Dendritic cell treated with granulocyte-macrophage colony-stimulating factor and Interleukin-4, amounts not matched to agents 40 ng/mL and 50 ng/mL, for 4 days (primary cell): ENCODE results near the gene ZNF675.
"Not testable (repeated sequence)": the region's sequence is repeated elsewhere in the genome, so short reads cannot be mapped to it uniquely, and the experiment has no call there.

Source experiments
- H3K27ac Mint-ChIP-seq: one replicate; pipeline ENCODE4 v1.8.0; 2022; ENCODE audit warnings: mild to moderate bottlenecking, mixed read lengths
- H3K27me3 Mint-ChIP-seq: one replicate; pipeline ENCODE4 v1.8.0; 2022; ENCODE audit warnings: mild to moderate bottlenecking, mixed read lengths
- H3K36me3 Mint-ChIP-seq: one replicate; pipeline ENCODE4 v1.8.0; 2022; ENCODE audit warnings: low read depth, mixed read lengths
- H3K4me1 Mint-ChIP-seq: one replicate; pipeline ENCODE4 v1.8.0; 2022; ENCODE audit warnings: low read depth, mixed read lengths
- H3K4me3 Mint-ChIP-seq: one replicate; pipeline ENCODE4 v1.8.0; 2022; ENCODE audit warnings: mild to moderate bottlenecking, moderate library complexity, mixed read lengths
- H3K9me3 Mint-ChIP-seq: one replicate; pipeline ENCODE4 v1.8.0; 2022; ENCODE audit warnings: mixed read lengths
- intact Hi-C: fragments of 100-400 bp; cut with micrococcal nuclease; formaldehyde crosslinking; loops from one replicate; pipeline ENCODE4 v1.15.0; 2022

The ZNF675 gene

GRCh38 chr19:23686621-23687423 is at the start of gene ZNF675:
TSS of gene ZNF675 (minus strand) at chr19:23687212. CDS start at chr19:23687033, 179 bp downstream.
- peak within 1 kb of the TSS; percentile 98 for H3K4me3 Mint-ChIP-seq
- H3K4me1 Mint-ChIP-seq, result peaks cover 13% of the 10 kb centered on the region

DNA sequence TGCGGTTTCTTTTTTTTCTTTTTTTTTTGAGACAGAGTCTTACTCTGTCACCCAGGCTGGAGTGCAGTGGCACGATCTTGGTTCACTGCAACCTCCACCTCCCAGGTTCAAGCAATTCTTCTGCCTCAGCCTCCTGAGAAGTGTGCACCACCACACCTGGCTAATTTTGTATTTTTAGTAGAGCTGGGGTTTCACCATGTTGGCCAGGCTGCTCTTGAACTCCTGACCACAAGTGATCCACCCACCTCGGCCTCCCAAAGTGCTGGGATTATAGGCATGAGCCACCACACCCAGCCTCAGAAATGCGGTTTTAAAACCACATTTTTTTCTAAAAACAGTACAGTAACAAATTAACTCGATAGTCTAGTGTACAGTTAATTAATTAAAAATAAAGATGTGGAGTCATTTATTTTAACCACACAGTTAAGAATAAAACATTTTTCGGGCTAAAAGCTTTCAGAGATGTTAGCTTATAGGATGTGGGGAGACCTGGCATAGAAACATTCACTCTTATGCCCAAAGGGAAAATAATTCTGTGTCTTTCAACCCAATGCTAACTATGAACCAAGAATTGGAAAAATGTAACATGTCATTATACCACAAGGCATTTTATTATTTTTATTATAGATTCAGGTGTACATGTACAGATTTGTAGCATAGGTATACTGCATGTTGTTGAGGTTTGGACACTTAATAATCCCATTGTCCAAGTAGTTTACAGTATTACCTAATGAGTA is 43.9 kb upstream of the ZNF675 start:
- H3K36me3 Mint-ChIP-seq, H3K27ac Mint-ChIP-seq, H3K4me1 Mint-ChIP-seq, H3K4me3 Mint-ChIP-seq, intact Hi-C loops, H3K27me3 Mint-ChIP-seq: not testable (repeated sequence)
- peaks cover 38% of the 10 kb centered on the region for H3K9me3 Mint-ChIP-seq

More at GRCh38 chr19:23686621-23687423, at the start of gene ZNF675:
- intact Hi-C loops, result loop anchor here (2.0 to 10.0 kb wide), 4 partner anchors 75 to 348 kb away; partner anchors contain the start of genes ZNF726 and ZNF91
- peak within 1 kb of the TSS; percentile 99 for H3K27ac Mint-ChIP-seq
- H3K27me3 Mint-ChIP-seq, result no peaks in the 10 kb centered on the region
- peaks cover 27% of the 10 kb centered on the region for H3K9me3 Mint-ChIP-seq
- peaks cover 52% of the 10 kb centered on the region for H3K36me3 Mint-ChIP-seq

GRCh38 chr19:23724161-23724560 is 37.1 kb upstream of the ZNF675 start:
- peaks cover 39% of the 10 kb centered on the region for H3K9me3 Mint-ChIP-seq
- intact Hi-C loops, H3K36me3 Mint-ChIP-seq, H3K4me3 Mint-ChIP-seq, H3K4me1 Mint-ChIP-seq, H3K27ac Mint-ChIP-seq, H3K27me3 Mint-ChIP-seq: not testable (repeated sequence)

GRCh38 chr19:23718802-23719201 is 31.8 kb upstream of the ZNF675 start:
- Mint-ChIP-seq H3K4me3 (no peak overlapping the region), H3K9me3 (peaks cover 34% of the 10 kb centered on the region), H3K27ac (no peak overlapping the region)

DNA sequence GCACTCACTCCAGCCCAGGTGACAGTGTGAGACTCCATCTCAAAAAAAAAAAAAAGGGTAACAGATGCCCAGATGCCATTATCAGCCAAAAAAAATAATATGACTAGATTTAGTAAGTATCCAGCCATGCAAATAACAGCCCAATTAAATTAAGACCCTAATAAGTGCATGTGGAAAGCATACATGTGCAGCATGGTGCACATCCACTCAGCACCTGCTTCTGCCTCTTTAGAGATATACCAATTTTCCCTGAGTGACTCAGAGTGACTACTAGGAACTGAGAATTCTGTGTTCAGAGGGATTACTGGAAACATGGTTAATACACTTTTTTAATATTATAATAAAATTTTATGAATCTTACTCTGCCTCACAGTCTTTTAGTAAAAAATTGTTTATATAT is 29.8 kb upstream of the ZNF675 start:
- no peak overlapping the region for H3K4me3 Mint-ChIP-seq
- H3K27me3 Mint-ChIP-seq, result peaks cover 6% of the 10 kb centered on the region
- H3K27ac Mint-ChIP-seq, result no peak overlapping the region
- intact Hi-C loops, result no loop called here
- H3K9me3 Mint-ChIP-seq, result peaks cover 26% of the 10 kb centered on the region
- no peaks in the 10 kb centered on the region for H3K36me3 Mint-ChIP-seq
- H3K4me1 Mint-ChIP-seq, result no peaks in the 10 kb centered on the region

More at GRCh38 chr19:23718802-23719201, 31.8 kb upstream of the ZNF675 start:
- peaks cover 6% of the 10 kb centered on the region for H3K27me3 Mint-ChIP-seq
- intact Hi-C loops, result no loop called here
- no peaks in the 10 kb centered on the region for H3K4me1 Mint-ChIP-seq
- H3K36me3 Mint-ChIP-seq, result no peaks in the 10 kb centered on the region

DNA sequence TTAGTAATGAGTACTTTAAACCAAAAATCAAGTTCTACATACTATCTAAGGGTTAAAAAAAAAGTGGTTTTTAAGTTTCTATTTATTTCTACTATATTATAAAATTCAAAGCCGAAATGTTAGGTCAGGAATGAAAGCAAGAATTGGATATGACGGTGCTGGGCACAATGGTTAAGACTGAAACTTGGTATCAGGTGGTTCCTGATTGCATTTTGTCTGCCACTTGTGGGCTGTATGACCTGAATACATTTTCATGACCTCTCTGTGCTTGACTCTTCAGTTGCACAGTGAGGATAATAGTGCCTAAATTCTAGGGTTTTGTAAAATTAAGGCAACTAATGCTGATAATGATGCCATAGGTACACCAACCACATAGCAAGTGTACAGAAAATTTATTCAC is 22.3 kb upstream of the ZNF675 start:
- intact Hi-C loops, result no loop called here
- Mint-ChIP-seq H3K27me3 (no peaks in the 10 kb centered on the region), H3K4me3 (no peak overlapping the region), H3K27ac (no peak overlapping the region), H3K36me3 (no peaks in the 10 kb centered on the region), H3K9me3 (peaks cover 27% of the 10 kb centered on the region), H3K4me1 (no peaks in the 10 kb centered on the region)

DNA sequence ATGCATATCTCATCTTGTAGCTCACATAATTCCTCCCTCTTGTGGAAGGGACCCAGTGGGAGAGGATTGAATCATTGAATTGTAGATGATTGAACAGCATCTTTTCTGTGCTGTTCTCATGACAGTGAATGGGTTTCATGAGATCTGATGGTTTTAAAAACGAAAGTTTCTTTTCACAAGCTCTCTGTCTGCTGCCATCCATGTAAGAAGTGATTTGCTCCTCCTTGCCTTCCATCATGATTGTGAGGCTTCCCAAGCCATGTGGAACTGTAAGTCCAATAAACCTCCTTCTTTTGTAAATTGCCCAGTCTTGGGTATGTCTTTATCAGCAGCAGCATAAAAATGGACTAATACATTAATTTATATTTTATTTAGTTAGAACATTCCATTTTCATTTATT is 19.6 kb upstream of the ZNF675 start:
- Mint-ChIP-seq H3K9me3 (peaks cover 54% of the 10 kb centered on the region), H3K4me3 (no peak overlapping the region), H3K27me3 (no peaks in the 10 kb centered on the region), H3K27ac (no peak overlapping the region), H3K36me3 (no peaks in the 10 kb centered on the region), H3K4me1 (no peaks in the 10 kb centered on the region)
- intact Hi-C loops, result no loop called here

DNA sequence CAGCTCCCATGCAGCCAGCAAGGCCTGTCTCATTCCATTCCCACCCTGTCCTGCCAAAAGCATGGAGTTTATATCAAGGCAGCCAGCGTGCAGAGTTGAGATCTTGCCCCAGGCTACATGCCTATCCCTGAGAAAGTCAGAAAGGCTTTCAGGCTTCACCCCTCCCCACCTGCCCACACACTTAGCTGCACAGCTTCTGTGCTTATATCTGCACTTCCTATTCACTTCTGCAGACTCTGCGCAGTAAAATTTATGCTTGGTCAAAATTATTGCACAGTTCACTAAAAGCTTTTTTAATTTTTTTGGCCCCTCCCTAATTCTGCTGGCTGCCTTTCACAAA is 12.5 kb upstream of the ZNF675 start:
- Mint-ChIP-seq H3K27me3 (no peaks in the 10 kb centered on the region), H3K4me3 (no peak overlapping the region), H3K9me3 (peaks cover 89% of the 10 kb centered on the region), H3K36me3 (no peaks in the 10 kb centered on the region), H3K4me1 (no peaks in the 10 kb centered on the region), H3K27ac (no peak overlapping the region)
- intact Hi-C loops, result no loop called here

DNA sequence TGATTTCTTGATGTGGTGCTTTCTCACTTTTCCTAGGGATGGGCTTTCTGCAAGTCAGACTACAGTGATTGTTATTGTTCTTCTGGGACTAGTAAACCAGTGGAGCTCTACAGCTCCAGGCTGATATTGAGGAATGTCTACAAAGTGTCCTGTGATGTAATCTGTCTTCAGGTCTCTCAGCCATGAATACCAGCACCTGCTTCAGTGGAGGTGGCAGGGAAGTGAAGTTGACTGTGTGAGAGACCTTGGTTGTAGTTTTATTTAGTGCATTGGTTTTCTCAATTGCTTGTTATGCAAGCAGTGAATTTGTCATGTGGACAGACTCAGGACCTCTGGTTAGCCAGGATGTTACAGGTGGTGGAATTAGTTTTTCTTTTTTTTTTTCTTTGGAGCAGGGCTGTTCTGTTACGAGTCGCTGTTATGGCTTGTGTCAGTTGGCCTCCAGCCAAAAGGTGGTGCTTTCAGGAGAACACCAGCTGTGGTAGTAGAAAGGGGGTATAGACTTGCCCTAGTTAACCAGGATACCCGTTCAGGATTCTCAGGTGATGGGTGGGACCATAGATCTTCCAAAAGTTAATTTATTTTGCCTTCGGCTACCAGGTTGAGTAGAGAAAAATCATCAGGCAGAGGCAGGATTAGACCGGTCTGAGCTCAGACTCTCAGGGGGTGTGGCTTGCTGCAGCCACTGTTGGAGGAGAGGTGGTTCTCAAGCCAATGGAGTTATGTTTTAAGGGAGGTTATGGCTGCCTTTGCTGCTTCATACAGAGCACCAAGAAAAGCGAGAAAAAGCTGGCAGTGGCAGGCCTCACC is 11.9 kb upstream of the ZNF675 start:
- intact Hi-C loops, result no loop called here
- Mint-ChIP-seq H3K36me3 (no peaks in the 10 kb centered on the region), H3K4me3 (no peak overlapping the region), H3K9me3 (peaks cover 86% of the 10 kb centered on the region), H3K27me3 (no peaks in the 10 kb centered on the region), H3K27ac (no peak overlapping the region), H3K4me1 (no peaks in the 10 kb centered on the region)

DNA sequence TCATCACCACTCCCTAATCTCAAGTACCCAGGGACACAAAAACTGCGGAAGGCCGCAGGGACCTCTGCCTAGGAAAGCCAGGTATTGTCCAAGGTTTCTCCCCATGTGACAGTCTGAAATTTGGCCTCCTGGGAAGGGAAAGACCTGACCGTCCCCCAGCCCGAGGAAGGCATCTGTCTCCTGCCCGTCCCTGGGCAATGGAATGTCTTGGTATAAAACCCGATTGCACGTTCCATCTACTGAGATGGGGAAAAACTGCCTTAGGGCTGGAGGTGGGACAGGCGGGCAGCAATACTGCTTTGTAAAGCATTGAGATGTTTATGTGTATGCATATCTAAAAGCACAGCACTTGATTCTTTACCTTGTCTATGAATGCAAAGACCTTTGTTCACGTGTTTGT is 5.9 kb upstream of the ZNF675 start:
- H3K27me3 Mint-ChIP-seq, H3K27ac Mint-ChIP-seq, intact Hi-C loops, H3K4me1 Mint-ChIP-seq, H3K4me3 Mint-ChIP-seq, H3K36me3 Mint-ChIP-seq: not testable (repeated sequence)
- peaks cover 36% of the 10 kb centered on the region for H3K9me3 Mint-ChIP-seq

DNA sequence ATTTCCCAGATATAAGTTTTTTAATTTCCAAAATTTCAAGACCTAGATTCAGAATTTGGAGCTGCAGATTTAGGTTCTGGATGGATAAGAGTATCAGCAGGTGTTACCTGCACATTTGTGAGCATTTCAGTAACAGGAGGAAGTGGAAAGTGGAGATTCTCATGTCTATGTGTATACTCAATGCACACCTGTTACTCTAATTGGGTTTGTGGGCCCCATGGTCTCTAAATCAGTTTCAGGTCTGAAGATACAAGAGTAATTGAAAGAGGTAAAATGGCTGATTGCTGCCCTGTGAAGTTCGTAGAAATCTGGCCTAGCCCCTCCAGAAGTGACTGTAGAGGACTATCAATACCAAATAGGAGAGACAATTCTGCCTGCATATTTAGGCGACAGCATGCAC is 13.9 kb downstream of the ZNF675 start:
- Mint-ChIP-seq H3K4me1 (no peaks in the 10 kb centered on the region), H3K27me3 (no peaks in the 10 kb centered on the region), H3K4me3 (no peak overlapping the region), H3K36me3 (peaks cover 99% of the 10 kb centered on the region), H3K27ac (no peak overlapping the region), H3K9me3 (peaks cover 93% of the 10 kb centered on the region)
- intact Hi-C loops, result no loop called here

- H3K4me3 Mint-ChIP-seq, H3K27ac Mint-ChIP-seq, H3K4me1 Mint-ChIP-seq, intact Hi-C loops, H3K27me3 Mint-ChIP-seq: not testable (repeated sequence)
- H3K36me3 Mint-ChIP-seq, result peaks cover 96% of the 10 kb centered on the region
- H3K9me3 Mint-ChIP-seq, result peaks cover 89% of the 10 kb centered on the region
Observed at GRCh38 chr19:23668606-23669005, 18.4 kb downstream of the ZNF675 start.

DNA sequence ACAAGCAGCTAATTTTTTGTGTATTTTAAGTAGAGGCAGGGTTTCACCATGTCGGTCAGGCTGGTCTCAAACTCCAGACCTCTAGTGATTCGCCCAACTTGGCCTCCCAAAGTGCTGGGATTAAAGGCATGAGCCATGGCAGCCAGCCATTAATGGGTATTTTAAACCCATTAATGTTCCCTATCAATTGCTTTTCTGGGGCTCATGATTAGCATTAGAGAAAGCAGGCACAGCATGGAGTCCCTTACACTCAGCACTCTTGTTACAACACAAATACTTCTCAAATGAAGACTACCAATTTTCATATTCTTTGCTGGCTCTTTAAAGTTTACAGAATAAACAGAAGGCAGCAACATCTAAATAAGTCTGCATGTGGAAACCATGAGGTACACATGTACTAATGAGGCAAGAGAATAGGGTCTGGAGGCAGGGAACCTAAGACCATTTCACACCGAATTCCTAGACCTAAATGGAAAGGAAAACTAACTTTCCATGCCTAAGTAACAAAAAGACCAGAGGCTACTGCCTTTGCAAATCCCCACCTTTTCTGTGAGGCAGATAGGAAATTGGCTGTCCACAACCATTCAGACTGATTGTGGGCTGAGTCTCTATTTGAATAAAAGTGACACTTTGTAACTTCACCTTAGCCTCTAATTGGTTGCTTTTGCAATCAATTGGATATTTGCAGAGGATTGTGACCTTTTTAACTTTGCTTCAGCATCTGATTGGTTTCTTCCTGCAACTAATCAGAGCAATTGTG is 21.2 kb downstream of the ZNF675 start:
- H3K4me1 Mint-ChIP-seq, result no peaks in the 10 kb centered on the region
- no peak overlapping the region for H3K27ac Mint-ChIP-seq
- peaks cover 87% of the 10 kb centered on the region for H3K9me3 Mint-ChIP-seq
- peaks cover 96% of the 10 kb centered on the region for H3K36me3 Mint-ChIP-seq
- no peaks in the 10 kb centered on the region for H3K27me3 Mint-ChIP-seq
- no peak overlapping the region for H3K4me3 Mint-ChIP-seq
- intact Hi-C loops, result no loop called here
